Measurements from ENCODE around the gene SPDYE1.
"Not testable (repeated sequence)": the region's sequence is repeated elsewhere in the genome, so short reads cannot be mapped to it uniquely, and the experiment has no call there.

- not testable (repeated sequence) for TF ChIP-seq CTCF (conservative IDR thresholded peaks at IDR 0.05 in 1 of 2, IDR thresholded peaks at IDR 0.05 in 1 of 2; ENCODE audit: low read depth in 1 of 2, low read length in 2 of 2); EZH2 (IDR thresholded peaks at IDR 0.05; ENCODE audit: low read length, missing control alignments)
Measured at GRCh38 chr7:44022069-44022468, 24.4 kb downstream of the SPDYE1 start.

All from fibroblast of lung (primary cell).